Measurements from ENCODE around the gene LRRC1.

Gene LRRC1

GRCh38 chr6:53794720-53795339, at the start of gene LRRC1:
Gene LRRC1 (plus strand): TSS chr6:53795005. CDS start chr6:53795257, 252 bp downstream.
- DNase-seq (ENCODE audit: low read depth, low spot score) = peak; percentile 22
- H3K9ac ChIP-seq (ENCODE audit: insufficient read length) = peak within 1 kb of the TSS; percentile 71
- H3K9me3 ChIP-seq (ENCODE audit: low read depth, low read length) = no peaks in the 10 kb centered on the region
- TF ChIP-seq FOXP2 (optimal IDR thresholded peaks at IDR 0.05; ENCODE audit: control extremely low read depth, extremely low read length, insufficient read depth) = peak; percentile 46
- TF ChIP-seq POLR2AphosphoS5 (IDR thresholded peaks at IDR 0.05; ENCODE audit: borderline replicate concordance, low read depth, low read length) = peak; percentile 94
- TF ChIP-seq EZH2 (IDR thresholded peaks at IDR 0.05) = no peak
- H3K4me3 ChIP-seq = peak within 1 kb of the TSS; percentile 92
- no peaks in the 10 kb centered on the region for H3K36me3 ChIP-seq (ENCODE audit: insufficient read depth, low read length)
- no peak within 1 kb of the TSS for H3K27ac ChIP-seq

GRCh38 chr6:53746442-53747103, 48.2 kb upstream of the LRRC1 start:
- DNase-seq (ENCODE audit: low read depth, low spot score) = no peak
- no peaks in the 10 kb centered on the region for H3K36me3 ChIP-seq (ENCODE audit: insufficient read depth, low read length)
- no peaks in the 10 kb centered on the region for H3K9me3 ChIP-seq (ENCODE audit: low read depth, low read length)
- H3K4me3 ChIP-seq = no peak overlapping the region
- H3K9ac ChIP-seq (ENCODE audit: insufficient read length) = no peak overlapping the region
- TF ChIP-seq POLR2AphosphoS5 (IDR thresholded peaks at IDR 0.05; ENCODE audit: borderline replicate concordance, low read depth, low read length) (no peak), EZH2 (IDR thresholded peaks at IDR 0.05) (no peak)
- H3K27ac ChIP-seq = no peak overlapping the region

DNA sequence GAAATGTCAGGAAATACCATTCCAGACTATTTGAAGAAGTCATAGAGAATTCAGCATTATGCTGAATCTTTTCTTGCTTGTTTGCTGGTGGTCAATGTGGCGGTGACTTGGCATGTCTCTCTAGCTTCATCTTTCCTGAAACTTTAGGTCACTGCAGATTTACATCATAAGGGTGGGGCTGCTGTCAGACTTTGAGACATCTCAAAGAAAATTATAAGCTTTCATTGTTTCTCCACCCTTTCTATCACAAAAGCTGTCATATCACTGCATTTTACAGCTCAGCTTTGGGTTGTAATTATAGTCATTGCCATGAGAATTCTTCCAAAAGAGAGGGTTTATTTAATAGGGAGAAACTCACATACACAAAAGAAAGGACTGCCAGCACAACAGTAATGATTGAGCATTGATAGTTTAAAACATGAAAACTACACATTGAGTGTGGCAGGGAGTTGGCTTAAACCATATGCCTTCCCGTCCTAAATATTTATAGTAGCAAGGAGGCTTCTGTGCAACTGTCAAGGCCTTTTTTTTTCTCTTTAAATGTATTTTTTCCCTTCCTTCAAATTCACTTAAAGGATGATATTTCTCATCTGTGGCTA, 44.7 kb upstream of the LRRC1 start:
- H3K9ac ChIP-seq (ENCODE audit: insufficient read length) = no peak overlapping the region
- no peaks in the 10 kb centered on the region for H3K9me3 ChIP-seq (ENCODE audit: low read depth, low read length)
- H3K4me3 ChIP-seq = no peak overlapping the region
- no peak for TF ChIP-seq FOXP2 (optimal IDR thresholded peaks at IDR 0.05; ENCODE audit: control extremely low read depth, extremely low read length, insufficient read depth)
- H3K36me3 ChIP-seq (ENCODE audit: insufficient read depth, low read length) = no peaks in the 10 kb centered on the region
- H3K27ac ChIP-seq = no peak overlapping the region
- DNase-seq (ENCODE audit: low read depth, low spot score) = no peak

GRCh38 chr6:53751417-53751816, 43.4 kb upstream of the LRRC1 start:
- DNase-seq (ENCODE audit: low read depth, low spot score) = no peak
- no peak overlapping the region for H3K27ac ChIP-seq
- no peaks in the 10 kb centered on the region for H3K36me3 ChIP-seq (ENCODE audit: insufficient read depth, low read length)
- TF ChIP-seq FOXP2 (optimal IDR thresholded peaks at IDR 0.05; ENCODE audit: control extremely low read depth, extremely low read length, insufficient read depth) (no peak), EZH2 (IDR thresholded peaks at IDR 0.05) (no peak), POLR2AphosphoS5 (IDR thresholded peaks at IDR 0.05; ENCODE audit: borderline replicate concordance, low read depth, low read length) (no peak)
- H3K9me3 ChIP-seq (ENCODE audit: low read depth, low read length) = no peaks in the 10 kb centered on the region
- H3K4me3 ChIP-seq = no peak overlapping the region
- H3K9ac ChIP-seq (ENCODE audit: insufficient read length) = no peak overlapping the region

- TF ChIP-seq FOXP2 (optimal IDR thresholded peaks at IDR 0.05; ENCODE audit: control extremely low read depth, extremely low read length, insufficient read depth) = no peak
- TF ChIP-seq POLR2AphosphoS5 (IDR thresholded peaks at IDR 0.05; ENCODE audit: borderline replicate concordance, low read depth, low read length) = no peak
- no peak for TF ChIP-seq EZH2 (IDR thresholded peaks at IDR 0.05)
- Histone ChIP-seq H3K9me3 (ENCODE audit: low read depth, low read length) (no peaks in the 10 kb centered on the region), H3K4me3 (no peak overlapping the region), H3K36me3 (ENCODE audit: insufficient read depth, low read length) (no peaks in the 10 kb centered on the region), H3K27ac (no peak overlapping the region), H3K9ac (ENCODE audit: insufficient read length) (no peak overlapping the region)
- DNase-seq (ENCODE audit: low read depth, low spot score) = no peak
Observed at GRCh38 chr6:53752440-53752839, 42.4 kb upstream of the LRRC1 start.

GRCh38 chr6:53752856-53753255, 41.9 kb upstream of the LRRC1 start:
- H3K4me3 ChIP-seq = no peak overlapping the region
- no peak for TF ChIP-seq EZH2 (IDR thresholded peaks at IDR 0.05)
- no peak for TF ChIP-seq FOXP2 (optimal IDR thresholded peaks at IDR 0.05; ENCODE audit: control extremely low read depth, extremely low read length, insufficient read depth)
- no peak for TF ChIP-seq POLR2AphosphoS5 (IDR thresholded peaks at IDR 0.05; ENCODE audit: borderline replicate concordance, low read depth, low read length)
- no peaks in the 10 kb centered on the region for H3K36me3 ChIP-seq (ENCODE audit: insufficient read depth, low read length)
- DNase-seq (ENCODE audit: low read depth, low spot score) = no peak
- H3K27ac ChIP-seq = no peak overlapping the region
- H3K9ac ChIP-seq (ENCODE audit: insufficient read length) = no peak overlapping the region
- H3K9me3 ChIP-seq (ENCODE audit: low read depth, low read length) = no peaks in the 10 kb centered on the region

DNA sequence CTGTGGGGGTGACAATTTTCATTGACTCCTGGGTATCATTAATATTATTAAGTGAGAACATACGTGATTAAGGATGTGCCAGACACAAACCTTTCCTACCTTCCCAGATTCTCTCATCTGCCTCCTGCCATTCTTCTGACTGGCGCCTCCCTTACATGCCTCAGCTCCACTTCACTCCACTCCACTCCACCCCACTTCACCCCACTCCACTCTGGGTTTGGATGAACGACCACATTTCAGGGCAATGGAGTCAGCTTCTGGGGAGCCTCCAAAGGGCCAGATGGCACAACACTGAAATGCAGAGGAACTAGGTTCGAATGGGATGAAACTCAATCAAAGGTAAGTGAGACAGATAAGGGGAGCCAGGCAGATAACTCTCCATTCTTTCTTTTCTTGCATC, 40.5 kb upstream of the LRRC1 start:
- H3K27ac ChIP-seq = no peak overlapping the region

DNA sequence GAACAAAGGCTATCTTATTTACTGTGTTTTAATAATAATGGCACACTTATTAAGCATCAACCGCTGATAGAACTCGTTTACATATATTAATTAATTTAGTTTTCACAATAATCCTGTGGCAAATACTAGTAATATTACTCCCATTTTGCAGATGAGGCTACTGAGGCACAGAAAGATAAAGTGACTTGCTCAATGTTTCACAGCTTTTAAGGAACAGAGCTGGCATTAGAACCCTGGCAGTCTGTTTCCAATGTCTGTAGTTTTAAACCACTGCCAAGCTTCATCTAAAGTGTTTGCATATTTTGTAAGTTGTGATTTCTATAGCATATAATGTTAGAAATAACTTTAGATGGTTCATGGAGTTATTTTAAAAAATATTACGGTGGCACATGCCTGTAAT, 38.4 kb upstream of the LRRC1 start:
- Histone ChIP-seq H3K9me3 (ENCODE audit: low read depth, low read length) (no peaks in the 10 kb centered on the region), H3K4me3 (no peak overlapping the region), H3K27ac (no peak overlapping the region), H3K36me3 (ENCODE audit: insufficient read depth, low read length) (no peaks in the 10 kb centered on the region), H3K9ac (ENCODE audit: insufficient read length) (no peak overlapping the region)
- DNase-seq (ENCODE audit: low read depth, low spot score) = no peak
- no peak for TF ChIP-seq EZH2 (IDR thresholded peaks at IDR 0.05)

More for the DNA sequence above, 40.5 kb upstream of the LRRC1 start:
- H3K4me3 ChIP-seq = no peak overlapping the region
- no peak for DNase-seq (ENCODE audit: low read depth, low spot score)
- no peaks in the 10 kb centered on the region for H3K9me3 ChIP-seq (ENCODE audit: low read depth, low read length)
- no peak overlapping the region for H3K9ac ChIP-seq (ENCODE audit: insufficient read length)
- TF ChIP-seq EZH2 (IDR thresholded peaks at IDR 0.05) = no peak
- H3K36me3 ChIP-seq (ENCODE audit: insufficient read depth, low read length) = no peaks in the 10 kb centered on the region

- no peak for DNase-seq (ENCODE audit: low read depth, low spot score)
- no peak overlapping the region for H3K9ac ChIP-seq (ENCODE audit: insufficient read length)
- H3K9me3 ChIP-seq (ENCODE audit: low read depth, low read length) = no peaks in the 10 kb centered on the region
- H3K27ac ChIP-seq = no peak overlapping the region
- H3K4me3 ChIP-seq = no peak overlapping the region
- no peaks in the 10 kb centered on the region for H3K36me3 ChIP-seq (ENCODE audit: insufficient read depth, low read length)
- TF ChIP-seq POLR2AphosphoS5 (IDR thresholded peaks at IDR 0.05; ENCODE audit: borderline replicate concordance, low read depth, low read length) (no peak), FOXP2 (optimal IDR thresholded peaks at IDR 0.05; ENCODE audit: control extremely low read depth, extremely low read length, insufficient read depth) (no peak), EZH2 (IDR thresholded peaks at IDR 0.05) (no peak)
Observed at GRCh38 chr6:53758496-53758895, 36.3 kb upstream of the LRRC1 start.

All from SK-N-MC (cell line).